HG03565 (cell line): ENCODE measurements around the gene FRA10AC1.

Experiments
- ATAC-seq: cut with Tn5 transposase; IDR thresholded peaks from one replicate; pipeline ENCODE4 v1.9.1; 2021; ENCODE audit warnings: mild to moderate bottlenecking, moderate library complexity; ENCODE audit not compliant: unreplicated experiment

FRA10AC1 gene

GRCh38 chr10:93630625-93631557, 71.5 kb downstream of the FRA10AC1 start:
- ATAC-seq = no peak

- no peak for ATAC-seq
Observed at GRCh38 chr10:93629647-93630305, 72.6 kb downstream of the FRA10AC1 start.

- no peak for ATAC-seq
Observed at GRCh38 chr10:93628858-93629257, 73.5 kb downstream of the FRA10AC1 start.

- ATAC-seq = no peak
Observed at GRCh38 chr10:93622942-93623341, 79.5 kb downstream of the FRA10AC1 start.

GRCh38 chr10:93620925-93621324, 81.5 kb downstream of the FRA10AC1 start:
- no peak for ATAC-seq
